ENCODE data around the gene KCNMB4.

Gene KCNMB4

DNA sequence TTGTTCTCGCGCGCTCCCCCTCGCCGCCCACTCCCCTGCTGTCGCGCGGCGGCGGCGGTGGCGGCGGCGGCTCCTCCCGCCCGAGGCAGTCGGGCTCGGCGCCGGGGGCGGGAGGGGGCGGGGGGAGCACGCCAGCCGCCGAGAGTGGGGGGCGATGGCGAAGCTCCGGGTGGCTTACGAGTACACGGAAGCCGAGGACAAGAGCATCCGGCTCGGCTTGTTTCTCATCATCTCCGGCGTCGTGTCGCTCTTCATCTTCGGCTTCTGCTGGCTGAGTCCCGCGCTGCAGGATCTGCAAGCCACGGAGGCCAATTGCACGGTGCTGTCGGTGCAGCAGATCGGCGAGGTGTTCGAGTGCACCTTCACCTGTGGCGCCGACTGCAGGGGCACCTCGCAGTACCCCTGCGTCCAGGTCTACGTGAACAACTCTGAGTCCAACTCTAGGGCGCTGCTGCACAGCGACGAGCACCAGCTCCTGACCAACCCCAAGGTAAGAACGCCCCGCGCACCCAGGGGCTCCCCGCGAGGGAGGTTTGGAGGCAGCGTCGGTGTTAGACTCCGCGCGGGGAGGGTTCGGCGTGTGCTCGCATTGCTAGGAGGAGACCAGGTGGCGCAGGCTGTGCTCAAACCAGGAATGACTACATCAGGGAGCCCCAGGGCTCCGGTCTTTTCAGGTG lies 629 bp downstream of the KCNMB4 start:
- no peak for TF ChIP-seq POLR2A (IDR thresholded peaks at IDR 0.05; ENCODE audit: extremely low read depth, insufficient read length)
- TF ChIP-seq MYC (IDR thresholded peaks at IDR 0.05; ENCODE audit: low read depth, low read length): no peak
- TF ChIP-seq, protein P1, sequence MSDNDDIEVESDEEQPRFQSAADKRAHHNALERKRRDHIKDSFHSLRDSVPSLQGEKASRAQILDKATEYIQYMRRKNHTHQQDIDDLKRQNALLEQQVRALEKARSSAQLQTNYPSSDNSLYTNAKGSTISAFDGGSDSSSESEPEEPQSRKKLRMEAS (IDR thresholded peaks at IDR 0.05; ENCODE audit: low read depth, low read length): no peak
- TF ChIP-seq, protein P2, sequence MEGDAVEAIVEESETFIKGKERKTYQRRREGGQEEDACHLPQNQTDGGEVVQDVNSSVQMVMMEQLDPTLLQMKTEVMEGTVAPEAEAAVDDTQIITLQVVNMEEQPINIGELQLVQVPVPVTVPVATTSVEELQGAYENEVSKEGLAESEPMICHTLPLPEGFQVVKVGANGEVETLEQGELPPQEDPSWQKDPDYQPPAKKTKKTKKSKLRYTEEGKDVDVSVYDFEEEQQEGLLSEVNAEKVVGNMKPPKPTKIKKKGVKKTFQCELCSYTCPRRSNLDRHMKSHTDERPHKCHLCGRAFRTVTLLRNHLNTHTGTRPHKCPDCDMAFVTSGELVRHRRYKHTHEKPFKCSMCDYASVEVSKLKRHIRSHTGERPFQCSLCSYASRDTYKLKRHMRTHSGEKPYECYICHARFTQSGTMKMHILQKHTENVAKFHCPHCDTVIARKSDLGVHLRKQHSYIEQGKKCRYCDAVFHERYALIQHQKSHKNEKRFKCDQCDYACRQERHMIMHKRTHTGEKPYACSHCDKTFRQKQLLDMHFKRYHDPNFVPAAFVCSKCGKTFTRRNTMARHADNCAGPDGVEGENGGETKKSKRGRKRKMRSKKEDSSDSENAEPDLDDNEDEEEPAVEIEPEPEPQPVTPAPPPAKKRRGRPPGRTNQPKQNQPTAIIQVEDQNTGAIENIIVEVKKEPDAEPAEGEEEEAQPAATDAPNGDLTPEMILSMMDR (IDR thresholded peaks at IDR 0.05; ENCODE audit: low read depth, low read length): no peak
- peak; percentile 63 for DNase-seq (ENCODE audit: low read depth)

DNA sequence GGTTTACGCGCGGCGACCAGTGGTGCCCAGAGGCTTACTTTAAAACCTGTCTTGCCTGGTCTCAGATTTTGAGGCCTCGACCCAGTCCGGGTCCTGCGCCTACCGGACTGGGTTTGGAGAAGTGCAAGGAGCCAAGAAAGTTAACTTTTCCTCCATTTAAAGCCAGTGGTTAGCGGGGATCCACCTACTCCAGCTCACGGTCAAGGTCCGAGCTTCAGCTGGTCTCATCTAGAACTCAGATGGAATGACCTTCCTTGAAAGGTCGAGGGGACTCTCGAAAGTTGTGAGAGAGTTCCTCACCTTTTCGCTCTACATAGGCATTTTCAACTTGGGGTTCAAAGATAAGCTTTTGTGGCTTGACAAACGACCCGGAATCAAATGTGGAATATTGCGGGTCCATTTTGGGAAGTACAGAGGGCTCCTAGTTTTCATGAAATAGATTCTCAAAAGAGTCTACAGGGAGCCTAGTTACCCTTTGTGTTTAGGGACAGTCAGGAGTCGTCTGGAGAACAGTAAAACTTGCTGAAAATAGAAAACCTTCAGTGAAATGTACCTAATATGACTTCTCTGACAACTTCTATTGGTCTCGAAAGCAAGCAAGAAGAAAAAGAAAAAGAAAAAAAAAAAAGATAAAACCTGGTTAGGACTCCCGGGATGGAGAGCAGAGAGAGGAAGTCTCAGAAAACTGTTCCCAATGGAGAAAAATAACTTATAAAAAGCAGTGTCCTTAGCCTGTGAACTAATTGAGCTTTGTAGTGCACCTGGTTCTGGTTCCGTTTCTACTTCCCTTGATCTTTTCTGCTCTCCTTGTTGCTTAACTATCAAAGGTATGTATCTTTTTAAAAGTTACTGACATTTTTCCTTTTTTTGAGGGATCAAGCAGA lies 1.4 kb downstream of the KCNMB4 start:
- TF ChIP-seq, protein P2 (IDR thresholded peaks at IDR 0.05; ENCODE audit: low read depth, low read length): no peak
- TF ChIP-seq, protein P1 (IDR thresholded peaks at IDR 0.05; ENCODE audit: low read depth, low read length): no peak
- TF ChIP-seq POLR2A (IDR thresholded peaks at IDR 0.05; ENCODE audit: extremely low read depth, insufficient read length): no peak
- no peak for TF ChIP-seq MYC (IDR thresholded peaks at IDR 0.05; ENCODE audit: low read depth, low read length)
- DNase-seq (ENCODE audit: low read depth): no peak
- no peak overlapping the region for H3K4me3 ChIP-seq (ENCODE audit: low read depth, low read length)

More for the DNA sequence above, 629 bp downstream of the KCNMB4 start:
- peak overlapping the region; percentile 45 for H3K4me3 ChIP-seq (ENCODE audit: low read depth, low read length)

DNA sequence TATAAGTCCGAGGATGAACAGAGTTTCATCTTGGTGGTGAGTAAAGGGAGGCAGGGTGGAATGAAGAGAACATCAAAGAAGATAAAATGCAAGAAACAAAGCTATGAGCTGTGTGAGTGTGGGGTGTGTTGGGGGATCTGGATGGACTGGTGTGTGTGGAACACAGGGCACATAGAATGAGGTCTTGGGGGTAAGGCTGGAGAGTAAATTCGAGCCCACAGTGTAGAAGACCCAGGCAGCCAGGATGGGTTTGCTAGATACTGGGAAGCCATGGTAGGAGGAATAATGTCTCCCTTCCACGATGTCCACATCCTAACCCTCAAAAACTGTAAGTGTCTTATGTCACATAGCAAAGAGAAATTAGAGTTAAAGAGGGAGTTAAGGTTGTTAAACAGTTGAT lies 6.8 kb downstream of the KCNMB4 start:
- TF ChIP-seq, protein P2 (IDR thresholded peaks at IDR 0.05; ENCODE audit: low read depth, low read length): no peak
- TF ChIP-seq POLR2A (IDR thresholded peaks at IDR 0.05; ENCODE audit: extremely low read depth, insufficient read length) (no peak), MYC (IDR thresholded peaks at IDR 0.05; ENCODE audit: low read depth, low read length) (no peak)
- TF ChIP-seq, protein P1 (IDR thresholded peaks at IDR 0.05; ENCODE audit: low read depth, low read length): no peak

DNA sequence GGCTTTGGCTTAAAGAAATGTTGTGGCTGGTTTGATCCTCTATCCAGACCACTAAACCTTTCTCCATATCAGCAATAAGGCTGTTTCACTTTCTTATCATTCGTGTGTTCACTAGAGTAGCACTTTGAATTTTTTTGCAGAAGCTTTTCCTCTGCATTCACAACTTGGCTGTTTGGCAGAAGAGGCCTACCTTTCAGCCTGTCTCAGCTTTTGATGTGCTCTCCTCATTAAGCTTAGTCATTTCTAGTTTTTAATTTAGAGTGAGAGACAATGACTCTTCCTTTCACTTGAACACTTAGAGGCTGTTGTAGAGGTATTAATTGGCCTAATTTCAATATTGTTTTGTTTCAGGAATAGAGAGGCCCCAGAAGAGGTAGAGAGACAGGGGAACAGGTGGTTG lies 13.8 kb downstream of the KCNMB4 start:
- no peak overlapping the region for H3K4me3 ChIP-seq (ENCODE audit: low read depth, low read length)
- no peak for DNase-seq (ENCODE audit: low read depth)
- TF ChIP-seq POLR2A (IDR thresholded peaks at IDR 0.05; ENCODE audit: extremely low read depth, insufficient read length) (no peak), MYC (IDR thresholded peaks at IDR 0.05; ENCODE audit: low read depth, low read length) (no peak)
- TF ChIP-seq, protein P1 (IDR thresholded peaks at IDR 0.05; ENCODE audit: low read depth, low read length): no peak
- TF ChIP-seq, protein P2 (IDR thresholded peaks at IDR 0.05; ENCODE audit: low read depth, low read length): no peak

More for the DNA sequence above, 6.8 kb downstream of the KCNMB4 start:
- H3K4me3 ChIP-seq (ENCODE audit: low read depth, low read length): no peak overlapping the region
- DNase-seq (ENCODE audit: low read depth): no peak

DNA sequence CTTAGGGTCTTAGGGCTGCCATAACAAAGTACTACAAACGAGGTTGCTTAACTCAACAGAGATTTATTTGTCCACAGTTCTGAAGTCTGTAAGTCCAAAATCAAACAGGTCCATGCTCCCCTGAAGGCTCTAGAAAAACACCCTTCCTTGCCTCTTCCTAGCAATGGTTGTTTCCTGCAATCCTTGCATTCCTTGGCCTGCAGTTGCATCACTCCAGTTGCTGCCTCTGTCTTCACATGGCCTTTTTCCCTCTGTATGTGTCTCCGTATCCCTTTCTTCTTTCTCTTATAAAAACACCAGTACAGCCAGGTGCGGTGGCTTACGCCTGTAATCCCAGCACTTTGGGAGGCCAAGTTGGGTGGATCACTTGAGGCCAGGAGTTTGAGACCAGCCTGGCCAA lies 17.4 kb downstream of the KCNMB4 start:
- TF ChIP-seq POLR2A (IDR thresholded peaks at IDR 0.05; ENCODE audit: extremely low read depth, insufficient read length): no peak
- no peak for TF ChIP-seq MYC (IDR thresholded peaks at IDR 0.05; ENCODE audit: low read depth, low read length)
- TF ChIP-seq, protein P2 (IDR thresholded peaks at IDR 0.05; ENCODE audit: low read depth, low read length): no peak
- TF ChIP-seq, protein P1 (IDR thresholded peaks at IDR 0.05; ENCODE audit: low read depth, low read length): no peak
- no peak for DNase-seq (ENCODE audit: low read depth)
- no peak overlapping the region for H3K4me3 ChIP-seq (ENCODE audit: low read depth, low read length)
